Measurements from ENCODE around the gene EXTL2.
"Not testable (repeated sequence)": the region's sequence is repeated elsewhere in the genome, so short reads cannot be mapped to it uniquely, and the experiment has no call there.

The EXTL2 gene

GRCh38 chr1:100855116-100855515 is 39.5 kb downstream of the EXTL2 start:
- DNase-seq (ENCODE audit: low read depth) = not testable (repeated sequence)

GRCh38 chr1:100852976-100853375 is 41.7 kb downstream of the EXTL2 start:
- no peak for DNase-seq (ENCODE audit: low read depth)

- no peak for DNase-seq (ENCODE audit: low read depth)
Observed at GRCh38 chr1:100851726-100852125, 42.9 kb downstream of the EXTL2 start.

DNA sequence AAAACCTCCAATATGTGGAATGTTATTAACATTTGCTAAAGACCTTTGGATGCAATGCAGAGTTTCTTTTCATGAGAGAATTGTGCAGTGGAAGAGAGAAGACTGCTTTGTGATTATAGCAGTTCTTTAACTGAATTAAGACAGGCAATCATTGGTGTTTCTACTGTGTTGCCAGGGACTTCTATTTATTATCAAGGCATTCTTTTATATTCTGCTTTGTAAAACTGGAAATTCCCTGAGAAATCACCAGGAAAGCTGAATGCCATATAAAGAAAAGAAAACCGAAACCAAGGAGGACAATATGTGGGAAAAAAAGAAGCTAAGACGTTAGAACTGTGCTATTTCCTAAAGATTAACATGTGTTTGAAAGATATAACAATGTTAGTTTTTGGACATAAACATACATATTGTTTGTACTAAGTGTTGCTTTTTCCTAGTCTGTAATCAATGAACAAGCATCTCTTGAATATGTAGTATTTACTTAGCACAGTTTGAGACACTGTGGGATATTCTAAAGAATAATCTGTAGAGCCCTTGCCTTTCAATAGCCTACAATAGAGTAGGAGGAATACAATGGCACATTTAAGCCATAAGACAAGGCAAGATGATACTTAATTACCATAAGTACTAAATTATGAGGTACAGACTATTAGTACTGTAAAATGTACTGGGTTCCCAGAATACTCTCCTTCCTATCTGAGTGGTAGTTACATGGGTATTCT is 47.1 kb downstream of the EXTL2 start:
- DNase-seq (ENCODE audit: low read depth) = no peak

- not testable (repeated sequence) for DNase-seq (ENCODE audit: low read depth)
Observed at GRCh38 chr1:100843160-100843559, 51.5 kb downstream of the EXTL2 start.

DNA sequence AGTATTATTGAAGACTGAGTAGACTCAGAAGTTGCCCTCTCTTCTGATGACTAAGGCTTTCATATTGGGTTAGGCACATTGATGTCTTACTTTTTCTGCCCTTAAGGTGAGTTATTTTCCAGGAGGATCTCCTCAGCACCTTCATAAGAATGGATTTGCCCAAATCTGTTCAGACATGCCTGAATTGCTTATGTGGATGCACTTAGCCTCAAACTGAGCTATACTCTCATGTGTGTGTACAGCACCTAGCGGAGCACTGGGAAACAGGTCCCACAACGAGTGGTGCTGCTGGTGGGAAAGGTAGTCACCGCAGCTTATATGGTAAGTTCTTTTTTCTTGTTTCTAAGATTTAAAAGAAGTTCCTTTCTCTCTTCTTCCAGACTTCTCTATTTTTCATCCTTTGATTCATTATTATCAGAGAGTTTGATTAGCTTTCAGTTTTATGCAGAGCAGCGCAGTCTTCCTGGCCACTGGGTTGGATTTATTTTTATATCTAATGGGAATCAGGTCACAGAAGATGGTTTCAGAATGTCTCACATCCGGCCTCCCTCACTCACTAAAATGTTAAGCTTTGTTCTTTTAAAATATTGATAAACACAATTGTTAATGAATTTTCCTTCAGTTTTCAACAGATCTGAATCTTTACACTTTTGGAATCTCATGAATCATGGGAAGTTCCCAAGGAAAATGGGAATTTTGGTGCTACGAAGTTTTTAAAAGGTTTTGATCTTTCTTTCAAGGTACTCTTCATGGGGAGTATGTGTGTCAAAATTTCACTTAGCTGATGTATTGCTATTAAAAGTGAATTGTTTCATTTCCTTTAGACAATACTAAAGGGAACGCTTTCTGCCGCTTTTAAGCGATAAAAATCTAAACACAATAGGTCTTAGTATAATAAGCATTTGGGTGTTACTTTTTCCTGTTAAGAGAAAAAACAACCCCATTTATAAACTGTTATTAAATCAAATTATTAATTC is 58.5 kb downstream of the EXTL2 start:
- no peak for DNase-seq (ENCODE audit: low read depth)

DNA sequence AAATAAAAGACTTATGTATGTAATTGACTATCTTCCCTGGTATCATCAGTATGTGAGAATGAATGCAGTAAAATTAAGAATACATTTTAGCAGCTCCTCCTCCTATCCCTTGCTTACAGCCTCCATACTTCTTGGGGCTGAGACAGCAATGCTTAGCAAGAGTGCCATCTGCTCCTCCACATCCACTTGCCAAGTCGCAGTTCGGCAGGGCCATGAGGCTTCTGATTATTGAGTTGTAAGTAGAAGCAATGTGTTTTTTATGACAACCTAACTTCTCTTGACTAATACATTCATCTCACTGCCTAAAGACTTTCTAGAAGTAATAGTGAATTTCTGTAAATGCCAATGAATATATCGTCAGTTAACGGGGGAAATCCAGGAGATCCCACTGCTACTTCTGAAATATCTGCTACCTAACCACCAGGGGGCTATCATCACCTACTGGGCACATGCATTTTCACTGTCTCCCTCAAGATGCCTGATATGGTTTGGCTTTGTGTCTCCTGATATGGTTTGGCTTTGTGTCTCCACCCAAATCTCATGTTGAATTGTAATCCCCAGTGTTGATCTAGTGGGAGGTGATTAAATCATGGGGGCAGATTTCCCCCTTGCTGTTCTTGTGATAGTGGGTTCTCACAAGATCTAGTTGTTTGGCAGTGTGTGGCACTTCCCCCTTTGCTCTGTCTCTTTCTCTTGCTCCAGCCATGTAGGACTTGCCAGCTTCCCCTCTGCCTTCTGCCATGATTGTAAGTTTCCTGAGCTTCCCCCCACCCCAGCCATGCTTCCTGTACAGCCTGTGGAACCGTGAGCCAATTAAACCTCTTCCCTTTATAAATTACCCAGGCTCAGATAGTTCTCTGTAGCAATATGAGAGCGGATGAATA is 59.6 kb downstream of the EXTL2 start:
- DNase-seq (ENCODE audit: low read depth) = no peak

GRCh38 chr1:100832694-100833428 is 61.8 kb downstream of the EXTL2 start:
- no peak for DNase-seq (ENCODE audit: low read depth)

DNA sequence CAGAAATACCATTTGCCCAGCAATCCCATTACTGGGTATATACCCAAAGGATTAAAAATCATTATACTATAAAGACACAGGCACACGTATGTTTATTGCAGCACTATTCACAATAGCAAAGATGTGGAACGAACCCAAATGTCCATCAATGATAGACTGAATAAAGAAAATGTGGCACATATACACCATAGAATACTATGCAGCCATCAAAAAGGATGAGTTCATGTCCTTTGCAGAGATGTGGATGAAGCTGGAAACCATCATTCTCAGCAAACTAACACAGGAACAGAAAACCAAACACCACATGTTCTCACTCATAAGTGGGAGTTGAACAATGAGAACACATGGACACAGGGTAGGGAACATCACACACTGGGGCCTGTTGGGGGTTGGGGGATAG is 69.0 kb downstream of the EXTL2 start:
- not testable (repeated sequence) for DNase-seq (ENCODE audit: low read depth)
